ENCODE measurements around the gene TMEM178A. TPM values are rescaled to one million over a fixed set of nuclear protein-coding genes. Genes with fewer than 3 reads are reported as not detected.
"Not testable (repeated sequence)": the region's sequence is repeated elsewhere in the genome, so short reads cannot be mapped to it uniquely, and the experiment has no call there.

Gene TMEM178A
- total RNA-seq, 1 experiment from 2014 or later, result 118 TPM

DNA sequence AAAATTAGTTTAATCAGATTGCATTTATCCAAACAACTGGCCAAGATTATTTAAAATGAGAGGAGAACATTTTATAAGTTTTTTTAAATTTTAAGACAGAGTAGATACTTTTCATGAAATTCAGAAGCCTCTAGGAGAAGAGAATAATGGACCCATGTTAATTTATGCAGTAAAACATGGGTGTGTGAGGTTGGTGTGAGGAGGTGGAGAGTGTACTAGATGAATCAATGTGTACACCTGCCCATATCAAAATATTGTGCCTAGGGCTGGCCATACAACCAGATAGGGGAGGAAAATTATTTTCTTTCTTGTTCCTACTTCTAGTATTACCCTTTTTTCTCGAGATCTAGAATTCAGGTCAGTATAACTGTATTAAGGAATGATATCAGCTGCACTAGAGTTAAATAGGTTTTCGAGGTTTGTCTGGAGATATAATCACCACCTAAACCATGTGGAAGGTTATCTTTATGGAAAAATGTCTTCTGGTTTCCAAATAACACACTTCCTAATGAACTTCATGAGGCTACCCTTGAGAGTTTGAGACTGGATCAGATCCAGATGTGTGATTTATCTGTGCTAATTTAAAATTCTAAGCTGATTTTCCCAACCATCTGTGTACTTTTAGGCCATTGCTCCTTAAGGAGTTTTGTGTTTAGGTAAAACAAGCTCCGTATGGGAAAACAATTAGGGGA is 37.6 kb downstream of the TMEM178A start:
- in situ Hi-C loops (cut with HindIII; ENCODE audit: low sequenced_read_pairs), result no loop called here
- no peak for DNase-seq (ENCODE audit: low spot score)

DNA sequence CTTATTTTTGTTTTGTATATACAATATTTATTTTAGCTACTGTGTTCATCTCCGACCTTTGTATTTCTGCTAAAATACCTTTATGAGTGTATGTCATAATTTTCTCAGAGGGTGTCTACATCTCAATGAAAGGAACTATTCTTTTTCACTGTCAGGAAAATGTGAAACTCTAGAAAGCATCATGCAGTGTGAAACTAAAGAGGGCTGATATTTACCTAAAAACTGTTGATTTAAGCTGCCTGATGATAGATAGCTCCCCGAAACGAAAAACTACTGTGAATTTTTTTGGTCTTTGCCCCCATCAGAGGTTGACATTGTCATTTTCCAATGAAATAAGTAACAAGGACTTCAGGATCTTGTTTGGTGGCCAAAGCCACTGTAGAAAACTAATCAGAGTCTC is 38.8 kb downstream of the TMEM178A start:
- in situ Hi-C loops (cut with HindIII; ENCODE audit: low sequenced_read_pairs), result no loop called here
- DNase-seq (ENCODE audit: low spot score), result no peak

DNA sequence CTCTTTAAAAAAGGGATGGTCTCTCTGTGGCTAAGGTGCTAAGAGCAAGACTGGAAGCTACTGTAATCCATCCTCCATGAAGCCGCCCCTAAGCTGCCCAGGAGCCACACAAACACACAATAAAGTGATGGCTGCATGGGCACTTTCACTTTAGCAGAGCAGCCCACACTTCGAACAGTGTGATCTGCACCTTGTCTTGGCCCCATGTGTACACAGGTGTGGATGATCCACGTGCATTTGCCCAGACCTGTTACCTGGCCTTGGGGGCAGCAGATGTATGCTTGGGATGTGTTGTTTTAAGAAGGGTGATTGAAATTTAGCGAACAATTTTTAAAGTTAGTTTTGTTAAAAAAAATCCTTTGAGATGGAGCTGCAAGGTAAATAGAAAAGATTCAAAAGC is 39.9 kb downstream of the TMEM178A start:
- in situ Hi-C loops (cut with HindIII; ENCODE audit: low sequenced_read_pairs), result no loop called here

DNA sequence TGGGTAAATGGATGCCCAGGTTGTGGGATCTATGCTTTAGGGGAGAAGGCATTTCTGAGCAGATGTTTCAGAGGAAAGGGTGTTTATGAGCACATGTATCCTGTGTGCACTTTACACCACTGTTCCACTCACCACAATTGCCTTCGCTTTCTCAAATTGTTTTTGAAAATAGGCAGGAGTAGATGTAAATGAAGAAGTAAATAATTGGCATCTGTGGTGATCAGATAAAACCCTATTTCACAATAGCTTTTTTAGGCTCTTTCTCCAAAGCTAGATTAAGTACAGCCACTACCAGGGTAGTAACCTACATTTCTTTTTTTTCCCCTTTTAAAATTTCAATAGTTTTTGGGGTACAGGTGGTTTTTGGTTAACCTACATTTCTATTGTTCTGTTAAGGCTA is 40.6 kb downstream of the TMEM178A start:
- DNase-seq (ENCODE audit: low spot score), result no peak
- in situ Hi-C loops (cut with HindIII; ENCODE audit: low sequenced_read_pairs), result no loop called here

More for the DNA sequence above, 39.9 kb downstream of the TMEM178A start:
- DNase-seq (ENCODE audit: low spot score), result no peak

DNA sequence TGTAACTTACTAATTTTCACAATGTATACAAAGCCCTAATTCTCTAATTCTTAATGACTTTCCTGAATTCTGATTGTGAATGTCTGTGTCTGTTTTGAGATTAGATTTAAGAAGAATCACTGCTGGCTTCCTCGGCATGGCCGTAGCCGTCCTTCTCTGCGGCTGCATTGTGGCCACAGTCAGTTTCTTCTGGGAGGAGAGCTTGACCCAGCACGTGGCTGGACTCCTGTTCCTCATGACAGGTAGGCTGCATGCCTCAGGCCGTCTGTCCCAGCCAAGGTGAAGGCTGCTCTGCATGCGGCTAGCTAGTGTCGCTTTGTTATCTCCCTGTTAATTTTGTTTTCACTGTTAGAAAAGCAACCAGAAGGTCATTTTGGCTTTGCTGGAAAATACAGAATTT is 41.2 kb downstream of the TMEM178A start:
- peak; percentile 72 for DNase-seq (ENCODE audit: low spot score)
- in situ Hi-C loops (cut with HindIII; ENCODE audit: low sequenced_read_pairs), result no loop called here

DNA sequence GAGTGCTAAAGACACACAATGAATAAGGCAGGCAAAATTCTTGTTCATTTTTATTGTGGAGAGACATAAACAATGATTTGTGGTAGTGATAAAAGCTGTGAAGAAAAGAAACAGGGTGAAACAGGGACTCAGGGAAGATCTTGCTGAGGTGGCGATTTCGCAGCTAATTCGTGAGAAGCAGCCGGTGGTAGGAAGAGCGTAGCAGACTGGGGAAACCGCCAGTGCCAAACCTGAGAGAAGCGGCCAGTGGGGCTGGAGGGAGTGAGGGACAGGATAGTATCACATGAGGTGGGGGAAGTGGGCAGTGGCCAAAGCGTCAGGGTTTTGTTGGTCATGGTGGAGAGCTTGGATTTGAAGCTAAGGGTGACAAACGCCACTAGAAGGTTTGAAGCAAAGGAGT is 42.3 kb downstream of the TMEM178A start:
- peak; percentile 77 for DNase-seq (ENCODE audit: low spot score)
- in situ Hi-C loops (cut with HindIII; ENCODE audit: low sequenced_read_pairs), result no loop called here

DNA sequence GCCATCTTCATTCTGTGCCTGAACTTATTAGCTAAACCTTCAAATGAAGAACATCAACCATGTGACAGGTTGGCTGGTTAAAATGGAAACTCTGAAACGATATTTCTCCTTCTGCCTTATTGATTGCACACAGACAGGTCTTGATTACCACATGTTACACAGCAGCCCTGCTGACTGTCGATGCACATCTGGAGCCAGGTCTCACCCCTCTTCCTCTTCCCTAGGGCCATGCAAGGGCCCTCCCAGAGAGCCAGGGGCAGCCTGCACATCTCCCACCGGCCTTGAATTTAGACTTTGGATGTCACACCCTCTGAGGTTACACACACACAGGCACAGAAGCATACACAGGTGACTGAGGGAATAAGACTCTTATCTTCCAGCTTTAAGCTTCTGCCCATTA is 45.1 kb downstream of the TMEM178A start:
- in situ Hi-C loops (cut with HindIII; ENCODE audit: low sequenced_read_pairs), result no loop called here
- DNase-seq (ENCODE audit: low spot score), result no peak

DNA sequence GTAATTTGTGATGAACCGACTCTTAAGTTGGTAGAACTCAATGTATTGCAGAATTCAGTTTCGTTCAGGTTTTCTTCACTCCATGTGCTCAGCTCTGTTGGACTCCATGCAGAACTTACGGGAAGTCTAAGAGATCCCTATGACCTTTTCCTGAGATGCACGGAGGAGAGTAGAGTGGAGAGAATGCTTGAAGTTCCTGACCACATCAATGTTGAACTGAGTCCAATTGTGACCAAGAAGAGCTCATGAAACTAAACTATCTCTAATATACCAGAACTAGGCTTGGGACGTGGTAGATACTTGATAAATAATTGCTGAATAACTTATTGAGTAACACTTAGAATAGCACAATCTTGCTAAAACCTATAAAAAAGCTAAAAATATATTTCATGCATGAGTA is 47.2 kb downstream of the TMEM178A start:
- no peak for DNase-seq (ENCODE audit: low spot score)
- in situ Hi-C loops (cut with HindIII; ENCODE audit: low sequenced_read_pairs), result no loop called here

DNA sequence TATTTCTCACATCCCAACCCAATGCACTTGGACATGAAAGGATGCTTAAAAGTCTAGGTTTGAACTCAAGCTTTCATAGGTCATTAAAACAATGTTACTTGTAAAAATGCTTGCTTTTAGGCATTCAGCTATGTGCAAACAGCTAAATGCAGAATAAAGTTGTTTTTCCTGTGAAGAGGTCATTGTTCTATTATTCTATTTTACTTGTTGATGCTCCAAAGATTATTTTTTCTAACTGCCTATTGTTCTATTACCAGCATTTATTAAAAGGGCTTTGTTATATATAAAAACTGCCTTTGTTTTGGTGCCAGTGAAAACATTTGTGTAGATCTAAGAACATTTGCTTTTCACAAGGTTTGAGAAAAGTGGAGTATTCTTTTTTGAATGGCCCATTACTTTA is 49.4 kb downstream of the TMEM178A start:
- in situ Hi-C loops (cut with HindIII; ENCODE audit: low sequenced_read_pairs), result no loop called here
- no peak for DNase-seq (ENCODE audit: low spot score)

DNA sequence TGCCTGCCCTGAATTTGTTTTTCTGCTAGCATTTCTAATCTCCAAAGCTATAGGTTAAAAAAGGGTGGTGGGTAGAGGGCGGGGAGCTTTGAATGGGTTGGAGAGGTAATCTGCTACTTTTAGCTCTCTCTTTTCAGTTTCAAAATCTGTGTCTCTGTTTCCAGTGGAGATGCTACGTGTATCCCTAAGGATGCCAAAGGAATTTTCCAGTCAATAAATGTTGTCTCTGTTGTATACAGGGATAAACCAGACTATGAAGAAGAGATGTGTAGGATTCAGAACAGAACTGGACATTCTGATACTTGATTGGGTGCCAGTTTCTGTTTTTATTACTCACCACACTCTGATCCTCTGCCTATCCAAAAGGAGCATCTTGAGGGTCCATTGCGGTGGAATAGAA is 50.1 kb downstream of the TMEM178A start:
- in situ Hi-C loops (cut with HindIII; ENCODE audit: low sequenced_read_pairs), result no loop called here
- DNase-seq (ENCODE audit: low spot score), result peak; percentile 70

DNA sequence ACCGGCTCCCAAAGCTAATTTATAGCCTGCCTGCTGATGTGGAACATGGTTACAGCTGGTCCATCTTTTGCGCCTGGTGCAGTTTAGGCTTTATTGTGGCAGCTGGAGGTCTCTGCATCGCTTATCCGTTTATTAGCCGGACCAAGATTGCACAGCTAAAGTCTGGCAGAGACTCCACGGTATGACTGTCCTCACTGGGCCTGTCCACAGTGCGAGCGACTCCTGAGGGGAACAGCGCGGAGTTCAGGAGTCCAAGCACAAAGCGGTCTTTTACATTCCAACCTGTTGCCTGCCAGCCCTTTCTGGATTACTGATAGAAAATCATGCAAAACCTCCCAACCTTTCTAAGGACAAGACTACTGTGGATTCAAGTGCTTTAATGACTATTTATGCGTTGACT is 51.4 kb downstream of the TMEM178A start:
- in situ Hi-C loops (cut with HindIII; ENCODE audit: low sequenced_read_pairs), result no loop called here
- DNase-seq (ENCODE audit: low spot score), result peak; percentile 67

DNA sequence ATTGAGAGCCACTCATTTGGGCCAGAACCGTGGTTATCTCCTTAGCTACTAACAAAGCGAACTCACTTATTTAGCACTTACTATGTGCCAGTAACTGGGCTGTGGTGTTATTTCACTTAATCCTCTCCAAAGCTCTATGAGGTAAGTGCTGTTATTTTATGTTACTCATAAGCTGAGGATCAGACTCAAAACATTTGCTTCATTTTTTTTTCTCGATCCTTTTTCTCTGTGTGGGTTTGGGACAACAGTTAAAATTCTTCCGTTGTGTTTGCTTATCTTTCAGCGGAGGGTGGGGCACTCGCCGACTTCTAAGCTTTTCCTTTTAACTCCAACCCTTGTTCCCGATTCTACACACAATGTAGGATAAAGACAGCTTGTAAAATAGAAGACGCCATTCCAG is 52.8 kb downstream of the TMEM178A start:
- no peak for DNase-seq (ENCODE audit: low spot score)
- in situ Hi-C loops (cut with HindIII; ENCODE audit: low sequenced_read_pairs), result no loop called here

DNA sequence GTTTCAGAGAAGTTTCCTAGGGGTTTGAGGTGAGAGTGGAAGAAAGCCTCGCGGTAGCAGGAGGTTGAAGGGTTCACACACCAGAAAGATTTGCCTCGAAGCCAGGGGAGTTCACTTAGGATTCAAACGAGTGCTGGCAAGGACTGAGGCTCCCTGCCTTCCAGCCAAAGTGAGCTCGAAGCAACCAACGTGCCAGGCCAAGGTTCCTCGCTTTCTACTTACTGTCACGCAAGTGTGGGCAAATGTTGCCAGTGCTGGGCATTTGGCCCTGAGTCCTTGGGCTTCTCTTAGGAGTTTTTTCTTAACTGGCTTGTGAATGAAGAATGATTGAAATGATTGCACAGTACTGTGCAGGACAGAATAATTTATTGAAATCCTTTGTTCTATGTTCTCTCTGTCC is 53.6 kb downstream of the TMEM178A start:
- peak; percentile 82 for DNase-seq (ENCODE audit: low spot score)
- in situ Hi-C loops (cut with HindIII; ENCODE audit: low sequenced_read_pairs), result no loop called here

DNA sequence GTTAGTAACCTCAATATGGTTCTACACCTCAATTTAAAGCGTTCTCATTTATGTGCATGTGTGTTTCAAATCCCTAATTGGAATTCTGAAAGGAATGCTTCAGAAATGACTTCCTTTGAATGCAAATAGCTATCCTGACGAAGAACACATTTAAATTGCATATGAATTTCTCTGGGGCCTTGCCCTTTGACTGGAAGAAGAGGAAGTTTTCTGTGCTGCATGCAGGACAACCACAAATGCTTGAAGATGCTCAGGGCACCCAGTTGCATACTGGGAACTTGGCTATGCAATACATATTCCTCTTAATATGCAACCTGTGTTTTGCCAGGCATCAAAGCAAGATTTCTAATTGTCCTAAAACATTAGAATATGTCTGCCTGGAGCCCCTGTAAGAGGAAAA is 55.3 kb downstream of the TMEM178A start:
- no peak for DNase-seq (ENCODE audit: low spot score)
- in situ Hi-C loops (cut with HindIII; ENCODE audit: low sequenced_read_pairs), result no loop called here

DNA sequence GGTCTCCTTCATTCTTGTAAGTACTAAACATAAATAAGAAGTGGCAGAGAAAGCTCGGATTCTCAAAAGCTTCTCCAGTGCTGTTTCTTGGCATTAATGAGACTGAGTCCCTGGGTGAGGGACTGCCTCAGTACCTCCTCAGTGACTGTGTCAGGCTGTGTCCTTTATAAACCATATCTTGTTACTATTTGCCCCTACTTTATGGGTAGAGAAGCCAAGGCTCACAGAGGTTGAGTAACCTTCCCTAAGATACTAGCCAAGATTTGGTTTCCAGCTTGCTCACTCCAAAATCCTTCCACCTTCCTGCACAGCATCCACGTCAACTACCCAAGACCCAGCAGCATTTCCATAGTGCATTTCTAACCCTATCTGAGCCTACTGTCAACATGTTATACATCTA is 57.8 kb downstream of the TMEM178A start:
- no peak for DNase-seq (ENCODE audit: low spot score)
- in situ Hi-C loops (cut with HindIII; ENCODE audit: low sequenced_read_pairs), result no loop called here

DNA sequence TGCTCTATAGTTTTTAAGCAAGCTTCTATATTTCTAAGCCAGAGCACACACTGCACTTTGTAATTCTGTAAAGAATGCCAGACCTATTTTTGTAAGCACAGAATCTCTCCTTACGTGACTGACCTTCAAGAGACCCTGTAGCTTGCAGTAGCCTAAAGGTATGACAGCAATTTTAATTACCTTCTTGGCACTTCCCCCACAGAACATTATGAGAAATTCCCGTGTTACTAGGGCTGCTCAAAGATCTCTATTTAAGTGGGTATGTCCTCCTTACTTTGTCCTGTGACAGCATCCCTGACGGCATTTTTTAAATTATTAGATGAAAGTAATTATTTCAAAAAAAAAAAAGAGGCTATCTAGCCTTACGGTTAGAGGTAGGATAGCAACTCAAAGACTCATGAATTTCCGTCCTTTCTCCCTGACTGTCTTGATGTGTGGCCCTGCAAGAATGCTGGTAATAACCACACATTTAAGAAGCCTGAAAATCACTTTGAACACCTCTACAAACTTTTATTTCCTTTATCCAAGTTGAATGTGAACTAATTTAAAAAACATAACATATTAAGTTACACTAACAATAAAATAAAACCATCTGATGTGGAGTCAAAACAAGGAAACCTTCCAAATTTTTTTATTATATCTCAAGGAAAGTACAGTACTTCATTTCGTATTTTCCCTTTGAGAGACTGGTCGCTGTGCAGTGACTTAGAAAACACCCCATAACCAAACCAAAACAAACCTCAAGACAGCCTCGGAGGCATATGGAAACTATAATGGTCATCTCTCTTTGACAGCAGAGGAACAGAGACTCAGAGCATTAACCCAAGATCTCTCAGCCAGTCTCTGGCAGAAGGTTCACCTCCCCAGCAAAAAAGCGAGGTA is 58.5 kb downstream of the TMEM178A start:
- peak; percentile 73 for DNase-seq (ENCODE audit: low spot score)
- in situ Hi-C loops (cut with HindIII; ENCODE audit: low sequenced_read_pairs), result no loop called here

DNA sequence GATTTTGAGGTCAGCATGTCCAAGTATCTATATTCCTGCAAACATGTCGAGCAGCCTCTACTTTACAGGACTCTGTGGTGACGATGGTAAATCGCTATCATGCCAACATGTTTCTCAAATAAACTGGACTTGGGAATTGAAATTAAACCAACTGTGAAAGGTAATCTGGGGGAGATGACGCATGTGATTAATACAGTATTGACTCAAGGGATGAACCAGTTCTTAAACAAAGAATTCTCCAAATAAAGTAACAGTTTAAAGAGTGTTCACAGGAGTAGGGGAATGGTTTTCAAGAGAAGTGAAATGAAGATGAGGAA is 59.1 kb downstream of the TMEM178A start:
- no peak for DNase-seq (ENCODE audit: low spot score)
- in situ Hi-C loops (cut with HindIII; ENCODE audit: low sequenced_read_pairs), result no loop called here

DNA sequence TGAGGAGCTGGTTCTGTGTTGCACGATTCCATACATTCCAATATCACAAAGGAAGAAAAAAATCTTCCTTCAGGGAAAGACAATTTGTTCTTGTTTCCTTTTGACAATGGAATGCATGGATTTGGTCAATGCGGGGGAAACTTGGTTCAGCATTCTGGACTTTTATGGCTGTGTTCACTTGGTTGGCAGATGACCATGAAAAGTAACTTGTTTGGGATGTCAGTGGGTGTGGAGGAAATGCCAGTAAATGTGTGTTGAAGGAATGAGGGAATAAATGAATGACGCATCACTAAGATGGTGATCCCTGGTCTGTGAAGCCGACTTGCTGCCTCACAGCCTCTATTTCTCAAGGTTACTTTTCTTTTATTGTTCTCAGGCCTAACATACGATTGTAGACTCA is 59.7 kb downstream of the TMEM178A start:
- no peak for DNase-seq (ENCODE audit: low spot score)
- in situ Hi-C loops (cut with HindIII; ENCODE audit: low sequenced_read_pairs), result no loop called here

DNA sequence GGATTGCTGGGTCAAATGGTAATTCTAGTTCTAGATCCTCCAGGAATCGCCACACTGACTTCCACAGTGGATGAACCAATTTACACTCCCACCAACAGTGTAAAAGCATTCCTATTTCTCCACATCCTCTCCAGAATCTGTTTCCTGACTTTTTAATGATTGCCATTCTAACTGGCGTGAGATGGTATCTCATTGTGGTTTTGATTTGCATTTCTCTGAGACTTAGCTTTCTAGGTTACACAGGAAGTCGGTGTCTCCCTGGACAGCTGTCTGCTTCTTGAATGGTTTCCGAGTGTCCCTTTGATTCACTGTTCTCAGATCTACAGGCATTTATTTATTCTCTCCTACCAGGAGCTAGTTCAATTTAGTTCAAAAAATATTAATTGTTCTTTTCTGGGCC is 62.4 kb downstream of the TMEM178A start:
- in situ Hi-C loops (cut with HindIII; ENCODE audit: low sequenced_read_pairs); DNase-seq (ENCODE audit: low spot score): not testable (repeated sequence)

DNA sequence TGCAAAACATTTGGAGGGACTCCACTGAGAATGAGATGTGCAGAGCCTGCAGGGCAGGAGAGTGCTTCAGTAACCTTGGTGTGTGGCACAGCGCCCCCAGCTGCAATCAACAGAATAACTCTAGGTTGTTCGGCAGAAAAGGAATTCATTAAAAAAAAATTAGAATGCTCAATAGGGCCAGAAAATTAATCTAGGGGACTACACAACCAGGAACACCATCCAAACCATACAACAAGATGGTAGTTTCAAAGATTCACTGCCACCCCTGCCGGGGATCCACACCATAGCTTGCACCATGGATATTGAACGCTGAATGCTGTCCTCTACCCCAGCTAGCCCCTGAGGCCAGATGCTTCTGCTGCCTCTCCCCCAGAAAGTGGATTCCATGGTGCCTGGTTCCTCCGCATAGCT is 63.2 kb downstream of the TMEM178A start:
- DNase-seq (ENCODE audit: low spot score), result no peak
- in situ Hi-C loops (cut with HindIII; ENCODE audit: low sequenced_read_pairs), result no loop called here

DNA sequence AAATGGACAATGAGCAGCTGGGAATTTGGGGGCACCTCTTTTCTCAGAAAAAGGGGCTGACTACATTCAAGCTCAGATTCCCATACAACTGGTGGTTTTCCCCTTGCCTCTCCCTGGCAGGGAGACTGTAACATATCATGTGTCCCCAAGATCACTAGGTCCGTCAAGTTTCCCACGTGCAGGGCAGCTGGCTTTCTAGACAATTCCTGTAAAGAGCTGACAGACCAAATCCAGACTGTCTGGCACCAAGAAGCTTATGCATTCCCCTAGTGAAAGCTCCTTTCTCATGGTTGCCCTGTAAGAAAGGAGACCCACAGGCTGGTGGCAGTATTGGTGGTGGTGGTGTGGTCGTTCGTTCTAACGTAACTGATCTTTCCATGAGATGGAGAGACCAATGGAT is 64.6 kb downstream of the TMEM178A start:
- DNase-seq (ENCODE audit: low spot score), result peak; percentile 60
- in situ Hi-C loops (cut with HindIII; ENCODE audit: low sequenced_read_pairs), result no loop called here

All from G401 (cell line).